ENCODE results near the gene APLN.

Gene APLN

GRCh38 chrX:129695937-129696336, 41.2 kb upstream of the APLN start:
- TF ChIP-seq CTCF (conservative IDR thresholded peaks at IDR 0.05): no peak

GRCh38 chrX:129695535-129695934, 40.8 kb upstream of the APLN start:
- H3K27ac ChIP-seq: no peak overlapping the region
- TF ChIP-seq CTCF (conservative IDR thresholded peaks at IDR 0.05): no peak

More at GRCh38 chrX:129695937-129696336, 41.2 kb upstream of the APLN start:
- H3K27ac ChIP-seq: no peak overlapping the region

- no peak for TF ChIP-seq CTCF (conservative IDR thresholded peaks at IDR 0.05)
- H3K27ac ChIP-seq: no peak overlapping the region
These were observed 40.0 kb upstream of the APLN start for GRCh38 chrX:129694805-129695204.

- no peak for TF ChIP-seq CTCF (conservative IDR thresholded peaks at IDR 0.05)
- no peak overlapping the region for H3K27ac ChIP-seq
These were observed 38.6 kb upstream of the APLN start for GRCh38 chrX:129693354-129693753.

- no peak for TF ChIP-seq CTCF (conservative IDR thresholded peaks at IDR 0.05)
- no peak overlapping the region for H3K27ac ChIP-seq
These were observed 35.7 kb upstream of the APLN start for GRCh38 chrX:129690435-129690834.

GRCh38 chrX:129689796-129690195, 35.0 kb upstream of the APLN start:
- TF ChIP-seq CTCF (conservative IDR thresholded peaks at IDR 0.05): no peak
- no peak overlapping the region for H3K27ac ChIP-seq

- TF ChIP-seq CTCF (conservative IDR thresholded peaks at IDR 0.05): no peak
- H3K27ac ChIP-seq: no peak overlapping the region
These were observed 33.3 kb upstream of the APLN start for GRCh38 chrX:129688097-129688496.
